ENCODE data around the gene KCNT2.
A peak's percentile ranks its signal among the peaks of the same experiment; 100 is the strongest.

The KCNT2 gene

DNA sequence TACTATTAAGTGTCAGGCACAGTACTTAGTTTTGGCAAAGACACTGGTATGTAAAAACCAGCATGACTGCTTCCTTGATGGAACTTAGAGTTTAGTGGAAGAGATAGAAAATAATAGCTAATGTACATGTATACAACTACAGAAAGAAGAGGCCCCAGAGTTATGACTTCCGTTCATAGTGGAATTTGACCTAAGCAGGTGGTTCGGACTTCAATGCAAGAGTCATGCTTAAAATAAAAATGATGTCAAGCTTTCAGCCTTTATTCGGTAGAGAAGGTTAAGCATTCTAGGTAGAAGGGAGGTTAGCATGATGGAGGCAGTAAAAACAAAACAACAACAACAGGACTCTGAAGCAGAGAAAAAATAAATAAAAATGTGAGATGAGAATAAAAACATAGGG, 165.9 kb downstream of the KCNT2 start:
- no peak for DNase-seq

DNA sequence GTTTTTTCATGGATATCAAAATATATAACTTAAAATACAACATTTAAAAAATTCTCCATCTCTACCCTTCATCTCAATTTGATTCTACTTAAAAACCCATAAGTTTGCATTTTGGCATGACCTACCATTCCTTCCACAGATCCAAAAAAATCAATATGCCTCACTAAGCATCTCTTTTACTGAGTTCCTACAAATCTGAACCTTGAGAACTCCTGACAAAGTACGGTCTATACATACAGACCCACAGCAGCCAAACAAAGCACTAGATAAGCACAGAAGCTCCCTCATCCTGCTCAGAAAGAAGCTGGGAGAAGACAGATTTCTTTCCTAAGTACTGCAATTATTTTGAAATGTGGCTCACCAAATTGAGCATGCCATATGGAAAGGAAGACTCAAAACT, 167.5 kb downstream of the KCNT2 start:
- DNase-seq: no peak

DNA sequence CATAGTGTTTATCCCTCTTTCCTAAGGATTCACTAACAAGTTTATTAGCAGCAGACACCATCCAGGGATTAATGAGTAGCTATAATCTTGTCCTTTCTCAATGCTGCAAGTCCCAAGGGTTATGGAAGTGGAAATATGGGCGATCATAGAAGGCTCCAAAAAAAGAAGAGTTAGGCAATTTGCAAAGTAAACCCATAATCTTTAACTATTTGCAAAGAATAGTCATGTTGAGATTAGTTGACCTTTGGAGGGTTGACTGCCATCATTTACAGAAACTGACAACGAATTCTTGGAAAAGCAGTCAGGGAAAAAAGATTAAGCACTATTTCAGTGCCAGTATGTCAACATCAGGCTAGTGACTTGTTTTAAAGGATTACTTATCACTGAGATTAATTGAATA, 169.9 kb downstream of the KCNT2 start:
- DNase-seq: no peak

DNA sequence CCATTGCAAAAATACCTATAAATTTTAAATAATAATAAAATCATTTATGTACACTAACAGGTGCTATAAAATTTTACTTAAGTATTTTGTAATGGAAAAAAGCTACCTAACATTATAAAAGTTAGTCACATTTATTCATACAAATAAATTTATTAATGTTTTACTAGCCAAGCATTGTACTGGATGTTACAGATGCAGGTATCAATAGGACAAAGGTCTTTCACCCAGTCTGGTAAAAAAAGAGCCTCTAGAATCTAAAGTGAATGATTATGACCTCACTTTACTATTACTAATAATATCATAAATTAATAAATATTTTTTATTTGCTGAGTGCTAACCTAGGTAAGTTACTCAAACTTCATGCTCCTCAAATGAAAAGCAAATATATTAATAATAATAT, 170.6 kb downstream of the KCNT2 start:
- no peak for DNase-seq

DNA sequence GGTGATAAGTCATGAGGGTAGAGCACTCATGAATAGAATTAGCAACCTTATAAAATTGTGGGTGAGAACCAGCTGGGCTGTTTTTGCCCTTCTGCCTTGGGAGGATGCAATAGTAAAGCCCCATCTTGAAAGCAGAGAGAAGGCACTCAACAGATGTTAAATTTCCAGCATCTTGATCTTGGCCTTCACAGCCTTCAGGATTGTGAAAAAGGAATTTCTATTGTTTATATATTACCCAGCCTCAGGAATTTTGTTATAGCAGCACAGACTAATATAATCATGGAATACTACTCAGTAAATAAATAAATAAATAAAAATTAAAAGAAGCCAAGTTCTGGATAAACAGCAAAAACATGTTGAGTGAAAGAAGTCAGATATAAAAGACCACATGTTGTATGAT, 175.2 kb downstream of the KCNT2 start:
- no peak for DNase-seq

DNA sequence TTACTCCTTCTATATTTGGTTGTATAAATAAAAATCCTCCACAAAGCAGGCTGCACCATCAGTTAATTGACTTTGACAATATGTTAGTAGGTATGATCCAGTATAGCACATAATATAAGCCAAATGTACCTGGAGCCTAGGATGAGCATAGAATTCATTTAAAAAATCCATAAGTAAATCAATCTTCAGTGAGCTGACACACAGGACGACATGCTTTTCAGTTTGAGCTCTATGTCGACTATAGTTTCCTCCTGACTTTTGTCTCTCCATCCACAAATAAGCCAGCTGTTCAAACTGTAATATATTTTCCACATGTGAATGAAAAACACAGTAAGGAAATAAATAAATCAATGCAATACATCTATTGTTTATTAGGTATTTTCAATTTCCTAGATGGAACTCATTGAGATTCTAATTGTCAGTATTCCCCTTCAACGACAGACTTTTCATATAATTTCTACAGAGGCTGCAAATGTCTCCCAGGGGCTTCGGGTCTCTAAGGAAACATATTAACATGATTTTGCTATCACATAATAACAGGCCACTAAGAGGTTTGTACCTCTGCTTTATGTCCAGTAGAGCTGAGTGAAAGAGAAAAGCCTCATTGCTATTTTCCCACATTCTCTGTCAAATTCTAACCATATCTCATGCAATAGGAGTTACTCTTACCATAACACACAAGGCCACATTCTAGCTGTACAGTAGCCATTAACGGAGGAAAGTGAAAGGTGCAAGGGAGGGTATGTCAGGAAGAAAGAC, 180.1 kb downstream of the KCNT2 start:
- no peak for DNase-seq

DNA sequence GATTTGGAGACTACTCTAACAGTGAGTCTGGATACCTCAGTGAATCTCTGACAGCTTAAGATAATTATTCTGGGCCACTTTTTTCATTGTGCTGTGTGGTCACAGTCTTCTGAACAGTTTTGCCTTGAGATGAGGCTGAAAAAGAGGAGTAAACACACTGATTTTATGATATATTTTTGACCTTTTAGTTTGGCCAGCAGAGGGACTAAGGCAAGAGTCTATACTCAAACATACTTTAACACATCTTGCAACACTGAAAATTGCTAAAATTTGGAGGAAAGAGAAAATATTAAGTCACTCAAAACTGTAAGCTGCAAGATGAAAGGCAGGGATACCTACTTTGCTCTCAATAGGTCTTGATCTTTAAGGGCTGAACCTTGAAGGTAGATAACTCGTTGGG, 182.7 kb downstream of the KCNT2 start:
- DNase-seq: no peak

DNA sequence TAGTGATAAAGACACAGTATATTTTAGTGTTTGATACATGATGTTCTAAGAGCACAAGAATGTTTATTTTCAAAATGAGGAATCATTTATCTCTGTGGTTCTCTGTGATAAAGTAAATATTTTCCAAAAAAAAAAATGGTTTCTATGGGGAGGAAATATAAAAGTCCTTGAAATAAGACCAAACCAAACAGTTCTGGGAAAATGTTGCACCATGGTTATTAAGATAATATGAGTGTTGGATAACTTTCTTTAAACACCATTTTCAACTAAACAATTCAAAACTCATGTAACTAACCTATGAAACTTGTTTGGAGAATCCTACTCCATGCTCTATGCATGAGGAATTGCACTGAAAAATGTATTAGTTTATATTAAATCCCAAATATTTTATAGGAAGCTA, 184.6 kb downstream of the KCNT2 start:
- DNase-seq: no peak

DNA sequence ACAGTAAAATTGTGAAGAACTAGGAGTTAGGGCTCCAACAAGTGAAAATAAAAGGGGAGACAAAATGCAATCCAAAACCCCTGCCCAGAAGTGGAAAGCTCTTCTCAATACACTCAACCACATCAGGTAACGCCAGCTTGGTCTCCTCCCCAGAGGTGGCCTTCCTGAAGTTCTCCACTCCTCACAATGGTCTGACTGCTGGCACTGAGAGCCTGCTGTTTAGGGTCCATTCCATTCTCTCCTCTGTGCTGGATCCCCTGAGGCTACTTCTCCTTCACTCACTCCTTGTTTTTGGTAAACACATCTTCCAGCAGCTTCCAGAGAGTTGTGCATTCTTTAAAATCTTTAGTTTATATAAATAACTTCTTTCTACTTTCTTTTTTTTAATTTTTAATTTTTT, 189.5 kb downstream of the KCNT2 start:
- DNase-seq: no peak

DNA sequence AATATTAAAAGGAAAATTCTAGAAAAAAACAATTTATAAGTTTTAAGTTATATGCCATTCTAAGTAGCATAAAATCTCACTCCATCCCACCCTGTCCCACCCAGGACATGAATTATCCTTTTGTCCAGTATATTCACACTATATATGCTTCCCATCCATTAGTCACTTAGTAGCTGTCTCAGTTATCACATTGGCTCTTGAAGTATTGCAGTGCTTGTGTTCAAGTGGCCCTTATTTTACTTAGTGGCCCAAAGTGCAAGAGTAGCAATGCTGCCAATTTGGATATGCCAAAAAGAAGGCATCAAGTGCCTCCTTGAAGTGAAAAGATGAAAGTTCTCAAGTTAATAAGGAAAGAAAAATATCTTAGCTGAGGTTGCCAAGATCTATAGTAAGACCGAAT, 192.3 kb downstream of the KCNT2 start:
- no peak for DNase-seq

DNA sequence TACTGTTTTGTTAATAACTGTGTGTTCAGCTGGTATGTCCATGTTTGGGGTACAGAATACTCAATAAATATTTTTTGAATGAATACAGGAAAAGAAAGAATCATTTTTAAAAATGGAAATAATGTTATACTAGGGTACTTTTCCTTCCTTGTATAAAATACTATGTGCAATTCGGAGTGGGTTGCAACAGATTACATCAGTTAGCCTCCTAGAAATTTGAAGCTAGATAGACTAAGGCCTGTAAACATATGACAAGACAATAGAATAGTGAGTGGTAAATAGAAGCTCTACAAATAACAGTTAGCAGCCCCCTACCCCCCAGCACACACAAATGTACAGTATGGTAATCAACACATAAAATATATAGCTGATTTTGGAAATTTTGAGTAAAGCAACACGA, 195.9 kb downstream of the KCNT2 start:
- DNase-seq: no peak

DNA sequence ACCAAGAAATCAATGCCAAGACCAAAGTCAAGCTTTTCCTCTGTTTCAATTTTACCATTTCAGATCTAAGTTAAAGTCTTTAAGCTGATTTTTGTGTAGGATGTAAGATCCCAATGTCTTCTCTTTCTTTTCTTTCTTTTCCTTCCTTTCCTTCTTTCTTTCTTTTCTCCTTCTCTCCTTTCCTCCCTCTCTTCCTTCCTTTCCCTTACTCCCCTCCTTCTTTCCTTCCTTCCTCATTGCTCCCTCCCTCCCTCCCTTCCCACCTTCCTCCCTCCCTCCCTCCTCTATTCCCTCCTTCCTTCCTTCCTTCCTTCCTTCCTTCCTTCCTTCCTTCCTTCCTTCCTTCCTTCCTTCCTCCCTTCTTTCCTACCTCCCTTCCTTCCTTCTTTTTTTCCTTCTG, 197.5 kb downstream of the KCNT2 start:
- DNase-seq: no peak

DNA sequence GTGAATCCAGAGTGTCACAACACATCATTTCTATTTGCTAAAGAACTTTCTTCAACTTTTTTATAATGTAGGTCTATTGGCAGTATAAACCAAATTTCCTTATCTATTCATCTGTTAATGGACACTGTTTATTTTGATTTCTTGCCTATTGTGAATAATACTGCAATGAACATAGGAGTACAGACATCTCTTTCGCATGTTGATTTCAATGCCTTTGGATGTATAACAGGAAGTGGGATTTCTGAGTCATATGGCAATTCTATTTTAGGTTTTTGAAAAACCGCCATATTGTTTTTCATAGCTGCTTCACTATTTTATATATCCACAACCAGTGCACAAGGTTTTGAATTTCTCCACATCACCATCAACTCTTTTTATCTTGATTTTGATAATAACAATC, 198.7 kb downstream of the KCNT2 start:
- no peak for DNase-seq

DNA sequence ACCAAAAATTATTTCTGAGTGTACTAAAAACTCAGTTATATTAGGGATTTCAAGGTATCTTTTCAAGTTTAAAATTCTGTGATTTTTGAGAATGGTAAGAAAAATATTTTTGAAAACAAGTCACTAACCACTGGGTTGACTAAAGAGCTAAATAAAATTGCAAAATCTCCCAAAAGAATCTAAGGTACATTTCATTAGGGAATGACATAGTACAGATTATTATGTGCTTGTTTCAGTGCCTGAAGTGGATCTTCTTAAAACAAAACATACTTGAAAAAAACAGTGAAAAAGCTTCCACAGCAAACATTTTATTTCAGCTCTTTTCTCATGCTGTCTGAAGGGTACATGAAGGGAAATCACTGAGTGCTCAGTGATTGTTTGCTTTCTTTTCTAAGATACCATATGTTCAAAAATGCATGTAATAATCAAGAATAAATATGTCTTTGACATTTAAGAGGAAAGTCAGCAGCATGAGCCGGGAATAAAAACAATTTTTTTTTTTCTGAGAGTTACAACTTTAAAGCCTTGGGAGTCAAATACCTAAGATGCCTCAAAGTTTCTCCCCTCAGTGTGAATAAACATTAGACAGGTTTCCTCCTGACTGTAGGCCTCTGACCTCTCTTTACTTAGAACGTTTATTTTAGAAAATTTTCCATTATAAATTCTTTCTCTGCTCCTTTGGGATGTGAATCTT, 200.7 kb downstream of the KCNT2 start:
- DNase-seq: no peak

DNA sequence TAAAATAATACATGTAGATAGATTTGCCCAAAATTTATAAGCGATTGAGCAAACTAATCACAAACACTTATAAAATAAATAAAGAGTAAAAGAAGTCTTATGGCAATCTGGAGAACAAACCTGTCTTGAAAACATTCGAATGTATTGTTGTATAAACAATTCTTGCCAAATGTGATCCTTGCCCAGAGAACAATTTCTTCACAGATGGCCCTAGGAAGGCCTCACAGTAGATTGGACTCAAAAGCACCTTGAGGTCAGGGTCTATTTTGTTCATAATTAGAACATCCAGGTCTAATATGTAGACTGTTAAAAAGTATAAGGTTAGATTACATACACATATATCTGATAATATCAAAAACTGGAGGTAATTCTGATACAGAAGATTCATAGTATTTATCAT, 202.4 kb downstream of the KCNT2 start:
- DNase-seq: no peak

DNA sequence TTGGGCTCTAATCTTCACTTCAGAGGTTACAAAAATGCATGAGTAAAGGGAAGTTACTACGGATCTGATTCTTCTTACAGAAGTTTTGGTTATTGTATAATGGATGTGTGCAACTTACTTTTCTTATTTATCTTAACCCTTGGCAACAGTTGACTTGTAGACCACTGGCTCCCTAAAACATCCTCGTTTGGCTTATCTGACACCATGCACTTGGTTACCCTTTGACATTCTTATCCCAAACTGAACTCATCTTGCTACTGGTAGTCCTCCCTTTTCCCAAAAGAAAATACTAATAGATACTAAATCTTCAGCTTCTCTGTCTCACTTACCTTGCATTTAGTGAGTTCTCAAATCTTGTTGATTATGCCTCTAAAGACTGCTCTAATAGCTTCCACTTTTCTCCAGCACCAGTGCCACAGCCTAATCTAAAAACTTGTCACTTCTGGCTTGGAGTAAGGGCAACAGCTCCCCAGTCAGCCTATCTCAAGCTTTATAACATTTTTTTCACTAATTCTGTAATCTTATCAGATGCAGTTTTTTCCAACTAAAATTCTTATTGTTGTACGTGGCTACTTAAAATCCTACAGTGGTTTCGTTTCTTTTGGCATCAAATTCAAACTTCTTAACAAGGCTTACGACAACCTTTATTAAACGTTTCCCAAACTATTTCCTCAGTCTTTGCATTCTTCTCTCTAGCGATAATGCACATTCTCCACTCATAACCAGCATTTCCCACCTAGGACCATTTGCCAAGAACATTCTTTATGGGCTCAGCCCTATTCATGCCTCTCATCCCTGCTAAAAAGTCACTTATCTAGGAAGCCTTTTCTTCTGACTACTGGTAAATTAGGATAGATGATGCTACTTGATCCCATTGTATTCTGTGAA, 204.2 kb downstream of the KCNT2 start:
- no peak for DNase-seq

DNA sequence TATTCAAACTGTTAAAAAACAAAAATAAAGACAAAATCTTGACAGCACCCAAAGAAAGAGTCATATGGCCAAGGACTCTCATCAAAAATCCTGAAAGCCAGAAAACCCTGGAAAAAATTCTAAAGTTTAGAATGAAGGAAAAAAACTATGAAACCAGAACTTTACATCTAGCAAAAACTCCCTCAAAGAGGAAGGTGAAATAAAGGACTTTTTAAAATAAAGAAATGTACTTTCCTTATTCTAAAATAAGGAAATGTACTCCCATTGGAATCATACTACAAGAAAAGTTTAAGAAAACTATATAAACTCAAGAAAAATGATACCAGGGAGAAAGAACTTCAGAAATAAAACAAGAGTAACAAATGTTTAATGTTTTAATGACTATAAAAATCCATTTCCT, 206.3 kb downstream of the KCNT2 start:
- no peak for DNase-seq

DNA sequence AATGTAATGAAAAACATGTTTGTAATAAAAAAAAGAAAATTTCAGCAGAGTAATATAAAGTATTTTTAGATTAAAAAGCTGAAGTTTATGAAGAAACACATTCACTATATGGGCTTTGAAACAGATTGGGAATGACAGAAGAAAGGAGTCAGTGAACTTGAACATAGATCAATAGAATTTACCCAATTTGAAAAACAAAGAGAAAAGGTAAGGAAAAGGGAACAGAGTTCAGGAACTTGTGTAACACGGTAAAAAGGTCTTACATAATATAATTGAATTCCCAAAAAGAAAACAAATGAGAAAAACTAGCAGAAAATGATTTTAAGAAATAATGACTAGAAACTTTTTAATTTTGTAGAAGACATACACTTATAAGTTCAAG, 206.8 kb downstream of the KCNT2 start:
- DNase-seq: no peak

DNA sequence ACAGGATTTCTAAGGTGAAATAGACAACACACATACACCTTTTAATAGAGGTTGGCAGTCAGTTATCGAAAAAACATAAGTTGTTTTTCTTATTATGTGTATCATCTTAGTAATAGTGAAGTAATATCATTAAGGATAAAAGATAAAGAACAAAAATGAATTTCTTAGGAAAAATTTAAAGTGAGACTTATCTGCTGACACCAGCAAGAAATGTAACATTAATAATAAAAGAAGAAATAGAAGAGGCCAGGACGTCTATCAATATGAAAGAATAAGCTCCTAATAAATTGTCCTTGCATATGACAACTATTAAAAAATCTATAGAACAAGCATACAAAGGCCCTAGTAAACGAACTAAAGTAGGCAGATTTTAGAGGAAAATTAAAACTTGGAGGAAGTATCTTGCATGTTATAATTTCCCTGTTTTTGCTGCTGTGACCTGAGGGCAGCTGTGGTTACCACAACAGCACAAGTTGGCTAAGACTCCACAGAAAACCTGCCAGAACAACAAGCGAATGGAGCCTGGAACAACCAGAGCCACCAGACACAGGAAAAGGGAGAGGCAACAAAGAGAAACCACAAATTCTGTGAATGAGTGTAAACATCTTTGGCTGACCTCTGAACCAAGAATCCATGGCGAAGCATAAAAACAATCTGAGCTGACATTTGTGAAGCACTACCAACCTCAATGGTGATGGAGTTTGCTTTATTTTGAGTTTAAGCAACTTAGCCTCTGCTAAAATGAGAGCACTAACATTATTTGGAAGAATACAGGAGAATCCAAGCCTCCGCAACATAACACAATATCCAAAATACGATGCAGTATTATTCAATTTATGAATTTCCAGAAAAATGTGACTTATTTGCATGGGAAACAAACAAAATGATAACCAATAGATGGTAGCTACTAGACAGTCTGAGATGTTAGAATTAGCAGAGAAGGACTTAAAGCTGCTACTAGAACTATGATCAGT, 207.5 kb downstream of the KCNT2 start:
- peak; percentile 48 for DNase-seq

DNA sequence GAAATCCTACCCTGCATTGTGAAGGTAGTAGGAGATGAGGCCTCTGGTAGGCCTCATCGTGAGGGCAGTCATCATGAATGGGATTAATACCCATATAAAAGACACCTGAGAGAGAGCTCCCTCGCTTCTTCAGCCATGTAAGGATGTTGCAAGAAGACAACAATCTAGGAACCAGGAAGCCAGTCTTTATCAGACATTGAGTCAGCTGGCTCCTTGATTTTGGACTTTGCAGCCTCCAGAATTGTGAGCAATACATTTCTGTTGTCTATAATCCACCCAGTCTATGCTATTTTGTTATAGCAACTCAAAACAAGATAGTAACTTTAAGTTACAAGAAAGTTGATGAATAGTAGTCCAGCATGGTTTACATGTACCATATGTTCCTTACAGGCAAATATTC, 208.5 kb downstream of the KCNT2 start:
- no peak for DNase-seq

DNA sequence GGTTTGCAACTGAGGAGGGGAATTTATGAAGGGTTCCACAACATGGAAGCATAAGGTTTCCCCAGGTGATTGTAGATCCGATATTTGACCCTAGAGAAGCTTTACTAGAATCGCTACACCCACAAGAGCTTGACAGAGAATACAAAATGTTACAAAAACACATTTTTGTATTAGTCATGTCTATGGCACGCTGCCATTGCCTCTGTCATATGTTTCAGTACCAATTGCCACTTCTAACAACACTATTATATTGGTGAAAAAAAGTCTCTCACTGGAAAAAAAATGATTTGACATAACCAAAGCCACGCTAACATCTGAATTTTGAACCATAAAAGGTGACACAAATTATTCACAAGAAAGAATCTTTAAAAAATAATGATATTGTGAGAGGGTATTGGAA, 214.5 kb downstream of the KCNT2 start:
- DNase-seq: no peak

DNA sequence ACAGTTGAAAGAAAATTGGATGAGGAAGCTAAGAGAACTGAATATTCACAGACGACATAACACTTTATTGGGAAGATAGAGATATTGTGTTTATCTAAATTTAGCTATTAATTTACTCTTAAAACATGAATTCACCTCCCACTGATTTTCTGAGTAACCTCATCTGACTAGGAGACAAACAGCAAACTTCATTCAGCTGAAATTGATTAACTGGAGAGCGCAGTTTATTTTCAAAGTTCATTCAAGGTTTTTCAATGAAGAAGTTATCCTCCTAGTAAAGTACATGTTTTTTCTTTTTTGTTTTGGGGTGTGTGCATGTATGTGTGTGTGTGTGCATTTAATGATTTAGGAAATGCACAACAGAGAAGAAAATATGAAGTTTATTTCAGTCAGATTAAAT, 215.0 kb downstream of the KCNT2 start:
- DNase-seq: no peak

DNA sequence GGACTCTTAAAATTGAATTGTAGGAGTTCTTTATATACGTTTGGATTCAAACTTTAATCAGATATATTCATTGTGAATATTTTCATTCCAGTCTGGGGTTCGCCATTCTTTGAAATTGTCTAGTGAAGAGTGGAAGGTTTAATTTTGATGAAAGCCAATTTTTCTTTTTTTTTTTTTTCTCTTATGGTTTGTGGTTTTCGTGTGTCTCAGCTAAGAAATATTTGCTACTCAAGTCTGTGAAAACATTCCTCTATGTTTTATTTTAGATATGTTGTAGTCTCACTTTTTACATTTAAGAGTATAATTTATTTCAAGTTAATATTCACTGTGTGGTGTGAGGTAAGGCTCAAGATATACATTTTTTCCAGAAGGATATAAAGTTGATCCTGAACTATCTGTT, 220.5 kb downstream of the KCNT2 start:
- DNase-seq: no peak
